ENCODE measurements around the gene SBF2.
A peak's percentile ranks its signal among the peaks of the same experiment; 100 is the strongest.

SBF2 gene

DNA sequence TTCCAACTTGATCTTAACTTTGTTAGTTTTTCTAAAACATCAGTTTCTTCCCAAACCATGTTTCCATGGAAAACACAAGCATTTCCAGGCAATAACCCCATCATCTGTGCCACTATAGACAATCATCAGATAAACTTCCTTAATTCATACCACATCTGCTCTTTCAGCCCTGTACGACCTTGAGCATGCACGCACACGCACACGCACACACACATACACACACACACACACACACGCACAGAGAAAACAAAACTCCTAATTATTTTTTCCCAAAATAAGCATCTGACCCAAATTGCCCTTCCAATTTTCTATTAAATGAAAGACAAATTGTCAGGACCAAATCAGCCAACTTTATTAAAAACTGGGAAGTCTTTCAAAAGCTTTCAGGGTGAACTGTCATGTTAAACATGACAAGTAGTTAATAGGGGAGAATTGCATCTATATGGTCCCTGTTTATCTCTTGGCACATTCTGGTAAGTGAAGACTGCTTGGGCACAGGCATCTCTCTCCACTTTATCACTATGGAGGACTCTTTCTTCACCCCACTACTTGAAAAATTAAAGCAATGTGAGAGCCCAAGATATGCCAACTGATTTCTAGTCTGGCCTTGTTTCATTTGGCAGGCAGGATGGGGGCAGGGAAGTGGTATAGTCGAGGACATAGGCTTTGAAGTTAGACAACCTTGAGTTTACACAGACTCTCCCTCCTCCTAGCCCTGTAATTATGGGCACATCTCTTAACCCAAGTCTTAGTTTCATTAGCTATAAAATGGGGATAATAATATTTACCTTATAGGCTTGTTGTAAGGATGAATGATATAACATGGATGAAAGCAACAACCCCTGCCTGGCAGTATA lies 25.9 kb upstream of the SBF2 start:
- no peak overlapping the region for H2BK12ac ChIP-seq (ENCODE audit: low read length)
- no peak overlapping the region for H3K4me3 ChIP-seq (ENCODE audit: low read length in 2 of 2)
- H2BK120ac ChIP-seq (ENCODE audit: low read depth, low read length), result no peak overlapping the region
- WGBS, 2 donors (ENCODE audit: extremely low coverage in 2 of 2, insufficient read length in 2 of 2, insufficient replicate concordance in 1 of 2), result no CpG with 5 or more reads among the region's 6 CpGs
- no peak overlapping the region for H3K4me2 ChIP-seq (ENCODE audit: insufficient read depth, low read length, poor library complexity, severe bottlenecking)
- no peak overlapping the region for H4K8ac ChIP-seq (ENCODE audit: low read depth, low read length)
- H3K27ac ChIP-seq (replicated peaks; ENCODE audit: low read length), result no peak overlapping the region
- no peaks in the 10 kb centered on the region for H3K9me3 ChIP-seq (replicated peaks in 1 of 2; ENCODE audit: control insufficient read depth in 2 of 2, insufficient read depth in 1 of 2, low read depth in 1 of 2, low read length in 2 of 2)
- no peak overlapping the region for H2AK5ac ChIP-seq (ENCODE audit: low read depth, low read length)
- H3K4me1 ChIP-seq (ENCODE audit: control insufficient read depth in 2 of 2, insufficient read depth in 1 of 2, low read depth in 1 of 2, low read length in 2 of 2), result peaks cover 16 to 31% of the 10 kb centered on the region in 2 donors
- no peak overlapping the region for H2BK15ac ChIP-seq (ENCODE audit: low read length)
- H3K14ac ChIP-seq (ENCODE audit: low read length), result no peak overlapping the region
- no peak overlapping the region for H3K4ac ChIP-seq (ENCODE audit: low read length)
- no peak overlapping the region for H2BK5ac ChIP-seq (ENCODE audit: low read length)
- H3K23ac ChIP-seq (ENCODE audit: low read depth, low read length, poor library complexity), result no peak overlapping the region
- no peak overlapping the region for H4K91ac ChIP-seq (ENCODE audit: low read depth, low read length, poor library complexity)
- no peaks in the 10 kb centered on the region for H3K27me3 ChIP-seq (ENCODE audit: control insufficient read depth in 3 of 3, insufficient read depth in 3 of 3, low read depth in 1 of 3, low read length in 3 of 3)
- H2AFZ ChIP-seq (ENCODE audit: low read length), result no peak overlapping the region
- H3K36me3 ChIP-seq (replicated peaks in 1 of 2; ENCODE audit: control insufficient read depth in 2 of 2, insufficient read depth in 2 of 2, low read length in 2 of 2), result no peaks in the 10 kb centered on the region
- no peak overlapping the region for H3K9ac ChIP-seq (ENCODE audit: low read depth, low read length, poor library complexity)
- H3K18ac ChIP-seq (ENCODE audit: low read length), result no peak overlapping the region
- no peaks in the 10 kb centered on the region for H3K79me1 ChIP-seq (ENCODE audit: low read depth, low read length)
- DNase-seq (ENCODE audit: low spot score), result no peak

DNA sequence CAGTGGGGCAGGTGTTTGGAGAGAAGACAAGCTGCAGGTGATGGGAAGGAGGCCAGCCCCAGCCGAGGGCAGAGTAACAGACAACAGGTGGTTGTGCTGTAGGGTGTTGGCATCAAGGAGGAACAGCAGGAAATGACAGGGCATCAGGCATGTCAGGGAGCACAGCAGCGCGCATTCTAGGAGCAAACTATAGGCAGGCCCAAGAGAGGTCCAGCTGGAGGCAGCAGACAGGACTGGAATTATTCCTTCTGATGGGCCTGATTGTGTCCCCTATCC lies 24.4 kb upstream of the SBF2 start:
- no peak for DNase-seq (ENCODE audit: low spot score)
- Histone ChIP-seq H3K4ac (ENCODE audit: low read length) (no peak overlapping the region), H2BK12ac (ENCODE audit: low read length) (no peak overlapping the region), H2BK15ac (ENCODE audit: low read length) (no peak overlapping the region), H3K23ac (ENCODE audit: low read depth, low read length, poor library complexity) (no peak overlapping the region), H3K4me1 (ENCODE audit: control insufficient read depth in 2 of 2, insufficient read depth in 1 of 2, low read depth in 1 of 2, low read length in 2 of 2) (peaks cover 13 to 28% of the 10 kb centered on the region in 2 donors), H3K9ac (ENCODE audit: low read depth, low read length, poor library complexity) (no peak overlapping the region), H4K91ac (ENCODE audit: low read depth, low read length, poor library complexity) (no peak overlapping the region), H3K14ac (ENCODE audit: low read length) (no peak overlapping the region), H3K27me3 (ENCODE audit: control insufficient read depth in 3 of 3, insufficient read depth in 3 of 3, low read depth in 1 of 3, low read length in 3 of 3) (no peaks in the 10 kb centered on the region), H3K4me3 (ENCODE audit: low read length in 2 of 2) (no peak overlapping the region), H3K27ac (replicated peaks; ENCODE audit: low read length) (no peak overlapping the region), H2AFZ (ENCODE audit: low read length) (peak overlapping the region; percentile 88), H4K8ac (ENCODE audit: low read depth, low read length) (no peak overlapping the region), H2BK120ac (ENCODE audit: low read depth, low read length) (no peak overlapping the region), H3K79me1 (ENCODE audit: low read depth, low read length) (no peaks in the 10 kb centered on the region), H3K4me2 (ENCODE audit: insufficient read depth, low read length, poor library complexity, severe bottlenecking) (no peak overlapping the region), H2BK5ac (ENCODE audit: low read length) (no peak overlapping the region), H3K18ac (ENCODE audit: low read length) (peak overlapping the region; percentile 8), H3K9me3 (replicated peaks in 1 of 2; ENCODE audit: control insufficient read depth in 2 of 2, insufficient read depth in 1 of 2, low read depth in 1 of 2, low read length in 2 of 2) (no peaks in the 10 kb centered on the region), H3K36me3 (replicated peaks in 1 of 2; ENCODE audit: control insufficient read depth in 2 of 2, insufficient read depth in 2 of 2, low read length in 2 of 2) (no peaks in the 10 kb centered on the region), H2AK5ac (ENCODE audit: low read depth, low read length) (no peak overlapping the region)
- no CpG with 5 or more reads among the region's 3 CpGs for WGBS, 2 donors (ENCODE audit: extremely low coverage in 2 of 2, insufficient read length in 2 of 2, insufficient replicate concordance in 1 of 2)

DNA sequence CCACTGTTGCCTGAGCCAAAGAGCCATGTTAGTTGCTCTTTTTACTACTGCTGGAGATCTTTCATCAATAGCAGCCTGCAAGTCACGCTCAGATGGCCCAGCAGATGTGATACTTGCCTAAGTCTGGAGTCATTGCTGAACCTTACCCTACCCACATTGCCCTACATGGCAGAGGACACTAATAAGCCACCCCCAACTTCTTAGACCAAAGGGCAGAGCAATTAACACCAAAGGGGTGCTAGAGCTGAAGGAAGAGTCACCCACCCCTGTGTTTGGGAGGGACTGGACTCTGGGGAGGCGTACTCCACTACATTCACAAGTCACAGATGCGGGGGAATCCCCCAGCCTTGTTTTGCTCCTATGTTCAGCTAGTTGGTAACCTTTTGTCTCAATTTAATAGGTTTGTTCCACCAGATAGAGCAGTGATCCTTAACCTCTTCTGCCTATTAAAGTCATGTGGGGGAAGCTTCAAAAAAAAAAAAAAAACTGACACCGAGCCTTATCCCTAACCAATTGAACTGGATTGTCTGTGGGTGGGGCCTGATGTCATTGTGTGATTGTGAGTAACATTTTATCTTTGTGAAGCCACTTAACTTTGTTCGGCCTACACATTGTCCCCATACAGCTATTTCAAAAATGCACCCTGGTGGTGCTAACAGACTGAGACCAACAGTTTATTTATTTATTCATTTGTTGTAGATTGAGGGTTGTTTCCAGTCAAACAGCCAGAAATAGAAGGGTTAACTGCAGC lies 23.9 kb upstream of the SBF2 start:
- H2BK120ac ChIP-seq (ENCODE audit: low read depth, low read length), result peak overlapping the region; percentile 19
- H3K27me3 ChIP-seq (ENCODE audit: control insufficient read depth in 3 of 3, insufficient read depth in 3 of 3, low read depth in 1 of 3, low read length in 3 of 3), result no peaks in the 10 kb centered on the region
- no peak overlapping the region for H3K23ac ChIP-seq (ENCODE audit: low read depth, low read length, poor library complexity)
- no peaks in the 10 kb centered on the region for H3K9me3 ChIP-seq (replicated peaks in 1 of 2; ENCODE audit: control insufficient read depth in 2 of 2, insufficient read depth in 1 of 2, low read depth in 1 of 2, low read length in 2 of 2)
- no peaks in the 10 kb centered on the region for H3K79me1 ChIP-seq (ENCODE audit: low read depth, low read length)
- H2BK15ac ChIP-seq (ENCODE audit: low read length), result peak overlapping the region; percentile 34
- peak overlapping the region; percentile 45 for H4K8ac ChIP-seq (ENCODE audit: low read depth, low read length)
- no peak overlapping the region for H3K4me2 ChIP-seq (ENCODE audit: insufficient read depth, low read length, poor library complexity, severe bottlenecking)
- H4K91ac ChIP-seq (ENCODE audit: low read depth, low read length, poor library complexity), result no peak overlapping the region
- H2AK5ac ChIP-seq (ENCODE audit: low read depth, low read length), result no peak overlapping the region
- peak overlapping the region; percentile 69 for H3K27ac ChIP-seq (replicated peaks; ENCODE audit: low read length)
- H2BK12ac ChIP-seq (ENCODE audit: low read length), result peak overlapping the region; percentile 23
- no CpG with 5 or more reads among the region's 5 CpGs for WGBS, 2 donors (ENCODE audit: extremely low coverage in 2 of 2, insufficient read length in 2 of 2, insufficient replicate concordance in 1 of 2)
- H3K9ac ChIP-seq (ENCODE audit: low read depth, low read length, poor library complexity), result no peak overlapping the region
- H3K18ac ChIP-seq (ENCODE audit: low read length), result peak overlapping the region; percentile 55
- no peak for DNase-seq (ENCODE audit: low spot score)
- H3K4ac ChIP-seq (ENCODE audit: low read length), result no peak overlapping the region
- H3K4me1 ChIP-seq (ENCODE audit: control insufficient read depth in 2 of 2, insufficient read depth in 1 of 2, low read depth in 1 of 2, low read length in 2 of 2), result peaks cover 13 to 24% of the 10 kb centered on the region in 2 donors
- no peak overlapping the region for H3K14ac ChIP-seq (ENCODE audit: low read length)
- no peaks in the 10 kb centered on the region for H3K36me3 ChIP-seq (replicated peaks in 1 of 2; ENCODE audit: control insufficient read depth in 2 of 2, insufficient read depth in 2 of 2, low read length in 2 of 2)
- H2BK5ac ChIP-seq (ENCODE audit: low read length), result no peak overlapping the region
- peak overlapping the region; percentile 88 for H2AFZ ChIP-seq (ENCODE audit: low read length)
- peak overlapping the region in 1 of 2 donors; percentile 21 for H3K4me3 ChIP-seq (ENCODE audit: low read length in 2 of 2)

DNA sequence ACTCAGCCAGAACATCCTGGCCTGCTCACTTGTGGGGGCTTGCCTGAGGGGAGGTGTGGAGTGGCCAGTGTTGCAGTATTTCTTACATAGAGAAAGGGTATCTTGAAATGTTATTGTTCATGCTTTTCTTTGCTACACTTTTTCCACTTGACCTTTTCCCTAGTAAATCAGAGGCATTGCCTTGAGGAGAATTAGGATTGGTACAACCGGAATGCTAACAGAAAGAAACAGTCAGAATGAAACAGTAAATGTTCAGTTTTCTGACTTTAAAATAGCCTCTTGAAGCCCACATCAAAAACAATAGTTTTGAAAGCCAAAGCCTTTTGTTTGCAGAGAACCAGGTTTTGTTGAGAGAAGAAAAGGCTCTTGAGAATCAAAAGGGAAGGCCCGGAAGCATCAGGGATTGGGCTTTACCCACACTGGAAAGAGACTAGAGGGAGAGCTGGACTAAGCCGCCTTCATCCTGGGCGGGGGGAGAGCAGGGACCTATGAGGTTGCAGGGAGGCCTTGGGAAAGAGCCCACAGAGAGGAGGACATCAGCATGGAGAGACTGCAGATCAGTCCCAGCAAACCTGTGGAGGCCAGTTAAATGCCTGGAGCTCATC lies 23.2 kb upstream of the SBF2 start:
- Histone ChIP-seq H3K27me3 (ENCODE audit: control insufficient read depth in 3 of 3, insufficient read depth in 3 of 3, low read depth in 1 of 3, low read length in 3 of 3) (no peaks in the 10 kb centered on the region), H2BK5ac (ENCODE audit: low read length) (no peak overlapping the region), H3K9me3 (replicated peaks in 1 of 2; ENCODE audit: control insufficient read depth in 2 of 2, insufficient read depth in 1 of 2, low read depth in 1 of 2, low read length in 2 of 2) (no peaks in the 10 kb centered on the region), H3K9ac (ENCODE audit: low read depth, low read length, poor library complexity) (no peak overlapping the region), H2AFZ (ENCODE audit: low read length) (peak overlapping the region; percentile 88), H2BK120ac (ENCODE audit: low read depth, low read length) (peak overlapping the region; percentile 19), H3K23ac (ENCODE audit: low read depth, low read length, poor library complexity) (no peak overlapping the region), H4K91ac (ENCODE audit: low read depth, low read length, poor library complexity) (no peak overlapping the region), H3K36me3 (replicated peaks in 1 of 2; ENCODE audit: control insufficient read depth in 2 of 2, insufficient read depth in 2 of 2, low read length in 2 of 2) (no peaks in the 10 kb centered on the region), H3K18ac (ENCODE audit: low read length) (peak overlapping the region; percentile 55), H3K4ac (ENCODE audit: low read length) (no peak overlapping the region), H3K27ac (replicated peaks; ENCODE audit: low read length) (peak overlapping the region; percentile 74), H3K14ac (ENCODE audit: low read length) (no peak overlapping the region), H2BK12ac (ENCODE audit: low read length) (peak overlapping the region; percentile 23), H3K4me3 (ENCODE audit: low read length in 2 of 2) (peak overlapping the region in 1 of 2 donors; percentile 21), H2BK15ac (ENCODE audit: low read length) (peak overlapping the region; percentile 34), H3K4me1 (ENCODE audit: control insufficient read depth in 2 of 2, insufficient read depth in 1 of 2, low read depth in 1 of 2, low read length in 2 of 2) (peaks cover 12 to 21% of the 10 kb centered on the region in 2 donors), H3K4me2 (ENCODE audit: insufficient read depth, low read length, poor library complexity, severe bottlenecking) (peak overlapping the region; percentile 19), H2AK5ac (ENCODE audit: low read depth, low read length) (no peak overlapping the region), H3K79me1 (ENCODE audit: low read depth, low read length) (no peaks in the 10 kb centered on the region), H4K8ac (ENCODE audit: low read depth, low read length) (peak overlapping the region; percentile 45)
- no CpG with 5 or more reads among the region's 4 CpGs for WGBS, 2 donors (ENCODE audit: extremely low coverage in 2 of 2, insufficient read length in 2 of 2, insufficient replicate concordance in 1 of 2)
- peak; percentile 65 for DNase-seq (ENCODE audit: low spot score)
